ENCODE results near the gene HFE. TPM values are rescaled to one million over a fixed set of nuclear protein-coding genes. Genes with fewer than 3 reads are reported as not detected.

HFE gene
- total and polyA plus RNA-seq, 10 of the 15 experiments (the other 5 are each of a cell fraction or from before 2014, with no cell fraction given) = 0.52 to 5.9 (median 1.7) TPM

DNA sequence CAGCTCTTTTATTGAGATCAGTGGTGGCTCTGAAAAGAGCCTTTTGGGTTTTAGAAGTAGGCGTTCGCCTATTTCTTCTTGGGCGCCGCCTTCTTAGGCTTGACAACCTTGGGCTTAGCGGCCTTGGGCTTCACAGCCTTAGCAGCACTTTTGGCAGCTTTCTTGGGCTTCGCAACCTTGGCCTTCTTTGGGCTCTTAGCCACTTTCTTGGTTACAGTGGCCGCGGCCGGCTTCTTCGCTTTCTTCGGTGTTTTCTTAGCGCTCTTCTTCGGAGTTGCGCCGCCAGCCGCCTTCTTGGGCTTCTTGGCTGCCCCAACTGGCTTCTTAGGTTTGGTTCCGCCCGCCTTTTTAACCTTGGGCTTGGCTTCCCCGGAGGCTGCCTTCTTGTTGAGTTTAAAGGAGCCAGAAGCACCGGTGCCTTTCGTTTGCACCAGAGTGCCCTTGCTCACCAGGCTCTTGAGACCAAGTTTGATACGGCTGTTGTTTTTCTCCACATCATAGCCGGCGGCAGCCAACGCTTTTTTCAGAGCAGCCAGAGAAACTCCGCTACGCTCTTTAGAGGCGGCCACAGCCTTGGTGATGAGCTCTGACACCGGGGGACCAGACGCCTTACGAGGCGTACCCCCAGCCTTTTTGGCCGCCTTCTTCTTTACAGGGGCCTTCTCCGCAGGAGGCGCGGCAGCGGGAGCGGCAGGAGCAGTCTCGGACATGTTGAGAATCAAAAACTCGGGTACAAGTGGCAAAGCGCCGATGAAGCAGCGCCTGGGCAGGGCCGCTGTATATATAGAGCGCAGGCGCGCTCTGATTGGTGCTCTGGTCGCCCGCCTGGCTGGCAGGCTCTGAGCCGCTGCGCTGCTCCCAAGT is 31.3 kb upstream of the HFE start (continued):
- TF ChIP-seq, protein P1, sequence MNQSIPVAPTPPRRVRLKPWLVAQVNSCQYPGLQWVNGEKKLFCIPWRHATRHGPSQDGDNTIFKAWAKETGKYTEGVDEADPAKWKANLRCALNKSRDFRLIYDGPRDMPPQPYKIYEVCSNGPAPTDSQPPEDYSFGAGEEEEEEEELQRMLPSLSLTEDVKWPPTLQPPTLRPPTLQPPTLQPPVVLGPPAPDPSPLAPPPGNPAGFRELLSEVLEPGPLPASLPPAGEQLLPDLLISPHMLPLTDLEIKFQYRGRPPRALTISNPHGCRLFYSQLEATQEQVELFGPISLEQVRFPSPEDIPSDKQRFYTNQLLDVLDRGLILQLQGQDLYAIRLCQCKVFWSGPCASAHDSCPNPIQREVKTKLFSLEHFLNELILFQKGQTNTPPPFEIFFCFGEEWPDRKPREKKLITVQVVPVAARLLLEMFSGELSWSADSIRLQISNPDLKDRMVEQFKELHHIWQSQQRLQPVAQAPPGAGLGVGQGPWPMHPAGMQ (IDR thresholded peaks at IDR 0.05; ENCODE audit: borderline replicate concordance) = no peak
- TF ChIP-seq E2F4 (IDR thresholded peaks at IDR 0.05; ENCODE audit: low read depth, low read length) (no peak), CBFB (IDR thresholded peaks at IDR 0.05; ENCODE audit: low read depth) (peak; percentile 95), POU2F2 (IDR thresholded peaks at IDR 0.05; ENCODE audit: borderline replicate concordance, low read depth, low read length) (peak; percentile 98), KAT2A (conservative IDR thresholded peaks at IDR 0.05; ENCODE audit: control insufficient read depth, low read depth, low read length) (peak; percentile 87), HCFC1 (IDR thresholded peaks at IDR 0.05; ENCODE audit: low read length) (peak; percentile 59; the same call in 1 of the 2 replicates), SUPT20H (IDR thresholded peaks at IDR 0.05; ENCODE audit: borderline replicate concordance, control insufficient read depth, low read depth, low read length) (no peak), JUND (IDR thresholded peaks at IDR 0.05; ENCODE audit: low read depth, low read length) (0 out of 2 replicates have a peak, but pooled peaks have one; percentile 7), EZH2 (IDR thresholded peaks at IDR 0.05; ENCODE audit: borderline replicate concordance, control insufficient read depth, low read depth, low read length) (no peak), HDAC6 (IDR thresholded peaks at IDR 0.05; ENCODE audit: unreplicated experiment) (peak; percentile 30), PRDM15 (CRISPR knock-in tag; IDR thresholded peaks at IDR 0.05) (peak; percentile 63), NFXL1 (IDR thresholded peaks at IDR 0.05; ENCODE audit: borderline replicate concordance) (no peak), BCL11A (IDR thresholded peaks at IDR 0.05; ENCODE audit: low read depth, low read length) (peak; percentile 3; the same call in 1 of the 2 replicates), FOXK2 (IDR thresholded peaks at IDR 0.05) (0 out of 2 replicates have a peak, but pooled peaks have one; percentile 25), RUNX3 (IDR thresholded peaks at IDR 0.05; ENCODE audit: low read length) (peak; percentile 19; the same call in 1 of the 2 replicates)
- TF ChIP-seq, protein P2, sequence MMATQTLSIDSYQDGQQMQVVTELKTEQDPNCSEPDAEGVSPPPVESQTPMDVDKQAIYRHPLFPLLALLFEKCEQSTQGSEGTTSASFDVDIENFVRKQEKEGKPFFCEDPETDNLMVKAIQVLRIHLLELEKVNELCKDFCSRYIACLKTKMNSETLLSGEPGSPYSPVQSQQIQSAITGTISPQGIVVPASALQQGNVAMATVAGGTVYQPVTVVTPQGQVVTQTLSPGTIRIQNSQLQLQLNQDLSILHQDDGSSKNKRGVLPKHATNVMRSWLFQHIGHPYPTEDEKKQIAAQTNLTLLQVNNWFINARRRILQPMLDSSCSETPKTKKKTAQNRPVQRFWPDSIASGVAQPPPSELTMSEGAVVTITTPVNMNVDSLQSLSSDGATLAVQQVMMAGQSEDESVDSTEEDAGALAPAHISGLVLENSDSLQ (IDR thresholded peaks at IDR 0.05) = peak; percentile 66; the same call in 1 of the 2 replicates
- TF ChIP-seq, protein P3, sequence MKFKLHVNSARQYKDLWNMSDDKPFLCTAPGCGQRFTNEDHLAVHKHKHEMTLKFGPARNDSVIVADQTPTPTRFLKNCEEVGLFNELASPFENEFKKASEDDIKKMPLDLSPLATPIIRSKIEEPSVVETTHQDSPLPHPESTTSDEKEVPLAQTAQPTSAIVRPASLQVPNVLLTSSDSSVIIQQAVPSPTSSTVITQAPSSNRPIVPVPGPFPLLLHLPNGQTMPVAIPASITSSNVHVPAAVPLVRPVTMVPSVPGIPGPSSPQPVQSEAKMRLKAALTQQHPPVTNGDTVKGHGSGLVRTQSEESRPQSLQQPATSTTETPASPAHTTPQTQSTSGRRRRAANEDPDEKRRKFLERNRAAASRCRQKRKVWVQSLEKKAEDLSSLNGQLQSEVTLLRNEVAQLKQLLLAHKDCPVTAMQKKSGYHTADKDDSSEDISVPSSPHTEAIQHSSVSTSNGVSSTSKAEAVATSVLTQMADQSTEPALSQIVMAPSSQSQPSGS (IDR thresholded peaks at IDR 0.05; ENCODE audit: low read length) = peak; percentile 61; the same call in 1 of the 2 replicates
- TF ChIP-seq, protein P4, sequence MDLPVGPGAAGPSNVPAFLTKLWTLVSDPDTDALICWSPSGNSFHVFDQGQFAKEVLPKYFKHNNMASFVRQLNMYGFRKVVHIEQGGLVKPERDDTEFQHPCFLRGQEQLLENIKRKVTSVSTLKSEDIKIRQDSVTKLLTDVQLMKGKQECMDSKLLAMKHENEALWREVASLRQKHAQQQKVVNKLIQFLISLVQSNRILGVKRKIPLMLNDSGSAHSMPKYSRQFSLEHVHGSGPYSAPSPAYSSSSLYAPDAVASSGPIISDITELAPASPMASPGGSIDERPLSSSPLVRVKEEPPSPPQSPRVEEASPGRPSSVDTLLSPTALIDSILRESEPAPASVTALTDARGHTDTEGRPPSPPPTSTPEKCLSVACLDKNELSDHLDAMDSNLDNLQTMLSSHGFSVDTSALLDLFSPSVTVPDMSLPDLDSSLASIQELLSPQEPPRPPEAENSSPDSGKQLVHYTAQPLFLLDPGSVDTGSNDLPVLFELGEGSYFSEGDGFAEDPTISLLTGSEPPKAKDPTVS (IDR thresholded peaks at IDR 0.05; ENCODE audit: low read depth, low read length) = no peak

All from GM12878 (cell line).